Naive B cell (primary cell): ENCODE results near the gene HAO2. TPM values are rescaled to one million over a fixed set of nuclear protein-coding genes. Genes with fewer than 3 reads are reported as not detected.

ENCODE experiments used
- ATAC-seq, 2 donors: fragments of 150-1000 bp; cut with Tn5 transposase; 2 replicates each; pipeline ENCODE4 v1.10.0; 2021; ENCODE audit warnings: low read depth in 2 of 2, mild to moderate bottlenecking in 2 of 2, moderate library complexity in 2 of 2
- DNase-seq: peaks from one replicate; pipeline ENCODE4 v3.0.0; 2022
- H3K27ac Mint-ChIP-seq, 6 donors: one replicate each; pipeline ENCODE4 v1.8.0; 2020 to 2022; ENCODE audit warnings: mild to moderate bottlenecking in 6 of 6, mixed read lengths in 6 of 6, moderate library complexity in 5 of 6, inconsistent platforms in 2 of 6
- H3K27me3 Mint-ChIP-seq, 3 donors: one replicate each; pipeline ENCODE4 v1.8.0; 2021 to 2022; ENCODE audit warnings: mixed read lengths in 3 of 3, mild to moderate bottlenecking in 1 of 3
- H3K36me3 Mint-ChIP-seq, 2 donors: one replicate each; pipeline ENCODE4 v1.8.0; 2020 to 2022; ENCODE audit warnings: mixed read lengths in 2 of 2, inconsistent platforms in 1 of 2, mild to moderate bottlenecking in 1 of 2
- H3K4me1 Mint-ChIP-seq, 3 donors: one replicate each; pipeline ENCODE4 v1.8.0; 2020 to 2022; ENCODE audit warnings: mixed read lengths in 3 of 3, inconsistent platforms in 1 of 3, mild to moderate bottlenecking in 1 of 3, moderate library complexity in 1 of 3
- H3K4me3 Mint-ChIP-seq, 8 donors: one replicate each; pipeline ENCODE4 v1.8.0; 2020 to 2022; ENCODE audit warnings: mild to moderate bottlenecking in 8 of 8, mixed read lengths in 8 of 8, moderate library complexity in 8 of 8, inconsistent platforms in 2 of 8
- H3K9me3 Mint-ChIP-seq, 7 donors: one replicate each; pipeline ENCODE4 v1.8.0; 2020 to 2022; ENCODE audit warnings: mixed read lengths in 7 of 7, mild to moderate bottlenecking in 5 of 7, inconsistent platforms in 2 of 7, moderate library complexity in 1 of 7
- polyA plus RNA-seq, 6 donors: library from polyadenylated mRNA; unstranded; fragments of 300-500 nt; fragmentation: Illumina TruSeq; gene quantifications; one replicate each; pipeline ENCODE4 v1.2.3, GENCODE V29; 2021; ENCODE audit warnings: low read depth in 6 of 6

Gene HAO2
- polyA plus RNA-seq, 6 donors from 2014 or later = not detected

DNA sequence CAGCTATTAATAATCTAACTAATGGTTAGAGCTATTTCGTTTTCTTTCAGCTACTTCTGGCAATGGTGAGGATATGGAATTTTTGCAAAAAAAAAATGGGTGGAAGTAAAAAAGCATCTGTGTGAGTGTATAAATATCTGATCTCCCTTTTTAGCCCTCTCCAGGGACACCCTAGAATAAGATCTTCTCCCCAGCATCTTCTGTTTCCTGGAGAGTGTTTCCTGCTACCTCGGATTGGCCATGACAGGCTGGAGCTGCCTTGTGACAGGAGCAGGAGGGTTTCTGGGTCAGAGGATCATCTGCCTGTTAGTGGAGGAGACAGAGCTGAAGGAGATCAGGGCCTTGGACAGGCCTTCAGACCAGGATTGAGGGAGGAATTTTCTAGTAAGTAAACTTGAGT is 70.2 kb downstream of the HAO2 start:
- peaks cover 8 to 19% (median 13%) of the 10 kb centered on the region in 3 donors for H3K27me3 Mint-ChIP-seq
- no peak for ATAC-seq
- H3K9me3 Mint-ChIP-seq = peaks cover 0 to 6% (median 0%) of the 10 kb centered on the region in 7 donors
- DNase-seq = no peak
- no peak overlapping the region for H3K27ac Mint-ChIP-seq
- H3K4me1 Mint-ChIP-seq = no peaks in the 10 kb centered on the region
- no peak overlapping the region for H3K4me3 Mint-ChIP-seq
- no peaks in the 10 kb centered on the region for H3K36me3 Mint-ChIP-seq

DNA sequence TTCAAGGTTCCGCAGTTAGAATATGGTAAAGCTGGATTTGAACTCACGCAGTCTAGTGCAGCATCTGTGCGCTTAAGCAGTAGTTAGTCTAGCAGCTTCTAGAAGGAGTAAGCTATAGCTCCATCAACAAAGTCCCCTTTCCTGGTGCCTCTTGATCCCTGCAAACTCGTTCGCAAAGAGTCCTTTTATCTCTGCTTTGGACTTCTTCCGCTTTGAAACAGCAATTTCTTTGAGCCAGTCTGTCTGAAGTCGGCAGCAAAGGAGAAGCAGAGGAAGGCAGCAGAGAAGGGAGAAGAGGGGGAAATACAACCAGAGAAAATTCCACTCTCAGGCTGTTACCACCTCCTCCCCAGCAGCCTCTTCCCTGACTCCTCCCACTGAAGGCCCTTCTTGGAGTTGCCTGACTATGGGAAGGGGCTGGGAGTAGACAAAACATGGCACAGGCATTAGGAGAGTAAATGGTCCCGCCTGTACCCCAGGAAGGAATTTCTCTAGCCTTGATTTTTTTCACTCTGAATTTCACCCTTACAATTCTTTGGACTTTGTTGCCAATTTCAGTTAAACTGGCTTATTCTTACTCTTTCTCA is 72.2 kb downstream of the HAO2 start:
- Mint-ChIP-seq H3K36me3 (no peaks in the 10 kb centered on the region), H3K27me3 (peaks cover 8 to 23% (median 21%) of the 10 kb centered on the region in 3 donors), H3K27ac (no peak overlapping the region), H3K9me3 (peaks cover 0 to 6% (median 0%) of the 10 kb centered on the region in 7 donors), H3K4me1 (no peaks in the 10 kb centered on the region), H3K4me3 (no peak overlapping the region)
- DNase-seq = no peak
- no peak for ATAC-seq

DNA sequence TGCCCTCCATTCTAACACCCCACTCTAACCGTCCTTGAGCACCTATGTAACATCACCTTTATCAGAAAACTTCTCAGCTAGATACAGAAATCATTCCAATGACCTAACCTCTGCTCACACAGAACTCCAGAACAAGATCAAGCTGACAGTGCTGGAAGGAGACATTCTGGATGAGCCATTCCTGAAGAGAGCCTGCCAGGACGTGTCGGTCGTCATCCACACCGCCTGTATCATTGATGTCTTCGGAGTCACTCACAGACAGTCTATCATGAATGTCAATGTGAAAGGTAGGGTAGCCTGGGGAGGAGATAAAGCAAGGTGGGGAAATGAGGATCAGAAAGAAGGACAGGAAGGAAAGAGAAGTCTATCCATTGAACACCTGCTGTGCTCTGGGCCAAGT is 74.2 kb downstream of the HAO2 start:
- H3K9me3 Mint-ChIP-seq = peaks cover 0 to 5% (median 0%) of the 10 kb centered on the region in 7 donors
- H3K27ac Mint-ChIP-seq = no peak overlapping the region
- no peak for DNase-seq
- no peaks in the 10 kb centered on the region for H3K4me1 Mint-ChIP-seq
- peaks cover 11 to 28% (median 23%) of the 10 kb centered on the region in 3 donors for H3K27me3 Mint-ChIP-seq
- no peak for ATAC-seq
- H3K4me3 Mint-ChIP-seq = no peak overlapping the region
- no peaks in the 10 kb centered on the region for H3K36me3 Mint-ChIP-seq

Other genes starting within 250 kb of the HAO2 start
- gene WARS2, start 228.1 kb upstream of the HAO2 start, polyA plus RNA-seq = 10 to 100 TPM in 5 of 6 donors, 1 to 10 TPM in 1; 6.2 to 21.3 (median 19.1) TPM
- gene HSD3B2, start 46.4 kb downstream of the HAO2 start, polyA plus RNA-seq = not detected
- gene HSD3B1, start 138.4 kb downstream of the HAO2 start, polyA plus RNA-seq = not detected